ENCODE measurements around the gene XPC.

DNA sequence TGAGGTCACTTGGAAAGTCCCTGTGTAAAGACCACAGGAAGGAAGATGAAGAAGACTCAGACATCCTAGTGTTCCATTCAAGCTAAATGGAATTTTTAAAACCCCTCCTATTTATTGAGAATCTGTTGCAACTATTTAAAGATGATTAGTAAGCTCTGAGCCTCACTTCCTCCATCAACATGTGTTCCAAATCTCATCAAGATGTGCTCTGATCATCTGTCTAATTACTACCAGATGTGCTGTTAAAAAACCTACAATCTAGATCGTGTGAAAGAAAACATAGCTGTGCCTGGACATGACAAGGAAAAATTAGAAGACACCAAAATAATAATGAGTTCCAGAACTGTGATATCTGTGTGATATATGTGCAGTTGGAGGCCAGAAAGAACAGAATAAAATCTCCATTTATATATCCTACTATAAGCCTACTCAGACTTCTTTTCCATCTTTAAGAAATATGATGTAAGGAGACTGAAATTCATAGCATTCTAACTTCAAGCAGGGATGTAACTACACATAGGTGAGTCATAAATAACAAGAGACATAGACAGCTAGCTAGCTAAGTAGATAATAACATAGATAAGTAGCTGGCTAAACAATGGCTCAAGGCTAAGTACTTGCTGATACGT lies 7.8 kb downstream of the XPC start:
- TF ChIP-seq, protein P1, sequence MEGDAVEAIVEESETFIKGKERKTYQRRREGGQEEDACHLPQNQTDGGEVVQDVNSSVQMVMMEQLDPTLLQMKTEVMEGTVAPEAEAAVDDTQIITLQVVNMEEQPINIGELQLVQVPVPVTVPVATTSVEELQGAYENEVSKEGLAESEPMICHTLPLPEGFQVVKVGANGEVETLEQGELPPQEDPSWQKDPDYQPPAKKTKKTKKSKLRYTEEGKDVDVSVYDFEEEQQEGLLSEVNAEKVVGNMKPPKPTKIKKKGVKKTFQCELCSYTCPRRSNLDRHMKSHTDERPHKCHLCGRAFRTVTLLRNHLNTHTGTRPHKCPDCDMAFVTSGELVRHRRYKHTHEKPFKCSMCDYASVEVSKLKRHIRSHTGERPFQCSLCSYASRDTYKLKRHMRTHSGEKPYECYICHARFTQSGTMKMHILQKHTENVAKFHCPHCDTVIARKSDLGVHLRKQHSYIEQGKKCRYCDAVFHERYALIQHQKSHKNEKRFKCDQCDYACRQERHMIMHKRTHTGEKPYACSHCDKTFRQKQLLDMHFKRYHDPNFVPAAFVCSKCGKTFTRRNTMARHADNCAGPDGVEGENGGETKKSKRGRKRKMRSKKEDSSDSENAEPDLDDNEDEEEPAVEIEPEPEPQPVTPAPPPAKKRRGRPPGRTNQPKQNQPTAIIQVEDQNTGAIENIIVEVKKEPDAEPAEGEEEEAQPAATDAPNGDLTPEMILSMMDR (IDR thresholded peaks at IDR 0.05; ENCODE audit: low read depth, low read length): no peak
- TF ChIP-seq EZH2phosphoT487 (IDR thresholded peaks at IDR 0.05; ENCODE audit: low read depth): no peak

All from OCI-LY3 (cell line).